Measurements from ENCODE around the gene TLE1.

The TLE1 gene

GRCh38 chr9:81637276-81637675 is 52.1 kb downstream of the TLE1 start:
- no peak for TF ChIP-seq CTCF (IDR thresholded peaks at IDR 0.05; ENCODE audit: low read depth, low read length)

GRCh38 chr9:81636255-81636599 is 53.1 kb downstream of the TLE1 start:
- H3K4me1 ChIP-seq, result peaks cover 9% of the 10 kb centered on the region
- no peak overlapping the region for H3K4me3 ChIP-seq (ENCODE audit: low read depth, low read length)
- no peaks in the 10 kb centered on the region; the same call in 1 of the 2 replicates for H3K36me3 ChIP-seq
- no peak for TF ChIP-seq CTCF (IDR thresholded peaks at IDR 0.05; ENCODE audit: low read depth, low read length)
- H3K9me3 ChIP-seq, result no peaks in the 10 kb centered on the region
- H3K27me3 ChIP-seq, result no peaks in the 10 kb centered on the region
- no peak for DNase-seq

More at GRCh38 chr9:81637276-81637675, 52.1 kb downstream of the TLE1 start:
- no peak for DNase-seq
- Histone ChIP-seq H3K4me1 (peaks cover 9% of the 10 kb centered on the region), H3K9me3 (no peaks in the 10 kb centered on the region), H3K27me3 (no peaks in the 10 kb centered on the region), H3K4me3 (ENCODE audit: low read depth, low read length) (no peak overlapping the region), H3K36me3 (no peaks in the 10 kb centered on the region)

GRCh38 chr9:81635521-81636254 is 53.7 kb downstream of the TLE1 start:
- Histone ChIP-seq H3K27me3 (no peaks in the 10 kb centered on the region), H3K36me3 (no peaks in the 10 kb centered on the region; the same call in 1 of the 2 replicates), H3K9me3 (no peaks in the 10 kb centered on the region), H3K4me3 (ENCODE audit: low read depth, low read length) (no peak overlapping the region), H3K4me1 (peaks cover 9% of the 10 kb centered on the region)
- TF ChIP-seq CTCF (IDR thresholded peaks at IDR 0.05; ENCODE audit: low read depth, low read length), result no peak
- DNase-seq, result no peak

- Histone ChIP-seq H3K4me1 (peaks cover 9% of the 10 kb centered on the region), H3K4me3 (ENCODE audit: low read depth, low read length) (no peak overlapping the region), H3K9me3 (no peaks in the 10 kb centered on the region), H3K36me3 (no peaks in the 10 kb centered on the region; the same call in 1 of the 2 replicates), H3K27me3 (no peaks in the 10 kb centered on the region)
- DNase-seq, result no peak
- TF ChIP-seq CTCF (IDR thresholded peaks at IDR 0.05; ENCODE audit: low read depth, low read length), result no peak
Measured at GRCh38 chr9:81634915-81635516, 54.3 kb downstream of the TLE1 start.

GRCh38 chr9:81633952-81634854 is 55.1 kb downstream of the TLE1 start:
- Histone ChIP-seq H3K27me3 (no peaks in the 10 kb centered on the region), H3K36me3 (no peaks in the 10 kb centered on the region; the same call in 1 of the 2 replicates), H3K9me3 (no peaks in the 10 kb centered on the region), H3K4me1 (peaks cover 9% of the 10 kb centered on the region), H3K4me3 (ENCODE audit: low read depth, low read length) (peak overlapping the region; percentile 37)
- peak; percentile 27; the same call in 1 of the 2 replicates for TF ChIP-seq CTCF (IDR thresholded peaks at IDR 0.05; ENCODE audit: low read depth, low read length)
- DNase-seq, result peak; percentile 42
